Mucosa of stomach (tissue), 1 donor: ENCODE measurements around the gene INPP5A.
A peak's percentile ranks its signal among the peaks of the same experiment; 100 is the strongest.
"Not testable (repeated sequence)": the region's sequence is repeated elsewhere in the genome, so short reads cannot be mapped to it uniquely, and the experiment has no call there.

Experiments
- H3K27me3 ChIP-seq: one replicate; pipeline ENCODE4 v1.7.0; 2013; ENCODE audit warnings: mild to moderate bottlenecking, low read length; ENCODE audit not compliant: control insufficient read depth, insufficient read depth
- H3K36me3 ChIP-seq: one replicate; pipeline ENCODE4 v1.7.0; 2013; ENCODE audit warnings: low read length; ENCODE audit not compliant: control insufficient read depth, insufficient read depth
- H3K4me1 ChIP-seq: one replicate; pipeline ENCODE4 v1.7.0; 2013; ENCODE audit warnings: mild to moderate bottlenecking, low read length; ENCODE audit not compliant: control insufficient read depth, insufficient read depth
- H3K4me3 ChIP-seq: one replicate; pipeline ENCODE4 v1.7.0; 2013; ENCODE audit warnings: low read length
- H3K9ac ChIP-seq: one replicate; pipeline ENCODE4 v1.7.0; 2013; ENCODE audit warnings: mild to moderate bottlenecking, low read length, moderate library complexity
- H3K9me3 ChIP-seq: one replicate; pipeline ENCODE4 v1.7.0; 2013; ENCODE audit warnings: mild to moderate bottlenecking, low read length, moderate library complexity; ENCODE audit not compliant: control insufficient read depth
- donor health status: Pancreatic carcinoma.

INPP5A gene

GRCh38 chr10:132665946-132666704 is 128.5 kb downstream of the INPP5A start:
- no peak overlapping the region for H3K4me3 ChIP-seq
- H3K36me3 ChIP-seq = no peaks in the 10 kb centered on the region
- no peaks in the 10 kb centered on the region for H3K9me3 ChIP-seq
- H3K27me3 ChIP-seq = no peaks in the 10 kb centered on the region
- H3K9ac ChIP-seq = no peak overlapping the region
- H3K4me1 ChIP-seq = peaks cover 53% of the 10 kb centered on the region

GRCh38 chr10:132666705-132667341 is 129.2 kb downstream of the INPP5A start:
- Histone ChIP-seq H3K36me3 (no peaks in the 10 kb centered on the region), H3K9ac (peak overlapping the region; percentile 15), H3K9me3 (no peaks in the 10 kb centered on the region), H3K27me3 (no peaks in the 10 kb centered on the region), H3K4me1 (peaks cover 55% of the 10 kb centered on the region), H3K4me3 (no peak overlapping the region)

GRCh38 chr10:132667342-132668047 is 129.9 kb downstream of the INPP5A start:
- H3K9me3 ChIP-seq = no peaks in the 10 kb centered on the region
- H3K4me1 ChIP-seq = peaks cover 49% of the 10 kb centered on the region
- H3K27me3 ChIP-seq = no peaks in the 10 kb centered on the region
- peak overlapping the region; percentile 15 for H3K9ac ChIP-seq
- no peak overlapping the region for H3K4me3 ChIP-seq
- H3K36me3 ChIP-seq = no peaks in the 10 kb centered on the region

GRCh38 chr10:132668048-132668394 is 130.4 kb downstream of the INPP5A start:
- Histone ChIP-seq H3K9me3 (no peaks in the 10 kb centered on the region), H3K36me3 (no peaks in the 10 kb centered on the region), H3K4me3 (no peak overlapping the region), H3K9ac (no peak overlapping the region), H3K4me1 (peaks cover 45% of the 10 kb centered on the region), H3K27me3 (no peaks in the 10 kb centered on the region)

GRCh38 chr10:132669208-132669861 is 131.7 kb downstream of the INPP5A start:
- Histone ChIP-seq H3K9me3 (no peaks in the 10 kb centered on the region), H3K27me3 (no peaks in the 10 kb centered on the region), H3K4me1 (peaks cover 40% of the 10 kb centered on the region), H3K4me3 (no peak overlapping the region), H3K36me3 (no peaks in the 10 kb centered on the region), H3K9ac (no peak overlapping the region)

- no peak overlapping the region for H3K4me3 ChIP-seq
- H3K27me3 ChIP-seq = no peaks in the 10 kb centered on the region
Measured at GRCh38 chr10:132670546-132671227, 133.1 kb downstream of the INPP5A start.

GRCh38 chr10:132671228-132672154 is 133.9 kb downstream of the INPP5A start:
- H3K4me3 ChIP-seq = no peak overlapping the region
- no peaks in the 10 kb centered on the region for H3K9me3 ChIP-seq
- H3K4me1 ChIP-seq = peaks cover 25% of the 10 kb centered on the region
- no peak overlapping the region for H3K9ac ChIP-seq
- H3K27me3 ChIP-seq = no peaks in the 10 kb centered on the region
- H3K36me3 ChIP-seq = no peaks in the 10 kb centered on the region

More at GRCh38 chr10:132670546-132671227, 133.1 kb downstream of the INPP5A start:
- Histone ChIP-seq H3K9ac (no peak overlapping the region), H3K4me1 (peaks cover 28% of the 10 kb centered on the region), H3K36me3 (no peaks in the 10 kb centered on the region), H3K9me3 (no peaks in the 10 kb centered on the region)

- H3K4me1 ChIP-seq = peaks cover 23% of the 10 kb centered on the region
- H3K36me3 ChIP-seq, H3K4me3 ChIP-seq, H3K9me3 ChIP-seq, H3K27me3 ChIP-seq, H3K9ac ChIP-seq: not testable (repeated sequence)
Measured at GRCh38 chr10:132673746-132674145, 136.2 kb downstream of the INPP5A start.

- H3K27me3 ChIP-seq = no peaks in the 10 kb centered on the region
- no peak overlapping the region for H3K9ac ChIP-seq
- H3K9me3 ChIP-seq = no peaks in the 10 kb centered on the region
- H3K4me3 ChIP-seq = no peak overlapping the region
- no peaks in the 10 kb centered on the region for H3K36me3 ChIP-seq
- H3K4me1 ChIP-seq = peaks cover 23% of the 10 kb centered on the region
Measured at GRCh38 chr10:132674311-132674710, 136.7 kb downstream of the INPP5A start.

- Histone ChIP-seq H3K4me3 (no peak overlapping the region), H3K27me3 (no peaks in the 10 kb centered on the region), H3K9me3 (no peaks in the 10 kb centered on the region), H3K36me3 (no peaks in the 10 kb centered on the region), H3K4me1 (peaks cover 23% of the 10 kb centered on the region), H3K9ac (no peak overlapping the region)
Measured at GRCh38 chr10:132675031-132675740, 137.6 kb downstream of the INPP5A start.
